AML-193 (cell line): Measurements from ENCODE around the gene HBA2.
"Not testable (repeated sequence)": the region's sequence is repeated elsewhere in the genome, so short reads cannot be mapped to it uniquely, and the experiment has no call there.

ENCODE experiments used
- DNase-seq, 2 experiments: peaks; one replicate each; lab custom pipeline; 2025; lab: John Stamatoyannopoulos, UW

The HBA2 gene

DNA sequence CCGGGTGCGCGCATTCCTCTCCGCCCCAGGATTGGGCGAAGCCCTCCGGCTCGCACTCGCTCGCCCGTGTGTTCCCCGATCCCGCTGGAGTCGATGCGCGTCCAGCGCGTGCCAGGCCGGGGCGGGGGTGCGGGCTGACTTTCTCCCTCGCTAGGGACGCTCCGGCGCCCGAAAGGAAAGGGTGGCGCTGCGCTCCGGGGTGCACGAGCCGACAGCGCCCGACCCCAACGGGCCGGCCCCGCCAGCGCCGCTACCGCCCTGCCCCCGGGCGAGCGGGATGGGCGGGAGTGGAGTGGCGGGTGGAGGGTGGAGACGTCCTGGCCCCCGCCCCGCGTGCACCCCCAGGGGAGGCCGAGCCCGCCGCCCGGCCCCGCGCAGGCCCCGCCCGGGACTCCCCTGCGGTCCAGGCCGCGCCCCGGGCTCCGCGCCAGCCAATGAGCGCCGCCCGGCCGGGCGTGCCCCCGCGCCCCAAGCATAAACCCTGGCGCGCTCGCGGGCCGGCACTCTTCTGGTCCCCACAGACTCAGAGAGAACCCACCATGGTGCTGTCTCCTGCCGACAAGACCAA lies at the start of gene HBA2:
TSS of gene HBA2 (plus strand) at position 503 of the 568 bp plus-strand sequence. CDS start at position 540, 37 bp downstream.
- not testable (repeated sequence) for DNase-seq

DNA sequence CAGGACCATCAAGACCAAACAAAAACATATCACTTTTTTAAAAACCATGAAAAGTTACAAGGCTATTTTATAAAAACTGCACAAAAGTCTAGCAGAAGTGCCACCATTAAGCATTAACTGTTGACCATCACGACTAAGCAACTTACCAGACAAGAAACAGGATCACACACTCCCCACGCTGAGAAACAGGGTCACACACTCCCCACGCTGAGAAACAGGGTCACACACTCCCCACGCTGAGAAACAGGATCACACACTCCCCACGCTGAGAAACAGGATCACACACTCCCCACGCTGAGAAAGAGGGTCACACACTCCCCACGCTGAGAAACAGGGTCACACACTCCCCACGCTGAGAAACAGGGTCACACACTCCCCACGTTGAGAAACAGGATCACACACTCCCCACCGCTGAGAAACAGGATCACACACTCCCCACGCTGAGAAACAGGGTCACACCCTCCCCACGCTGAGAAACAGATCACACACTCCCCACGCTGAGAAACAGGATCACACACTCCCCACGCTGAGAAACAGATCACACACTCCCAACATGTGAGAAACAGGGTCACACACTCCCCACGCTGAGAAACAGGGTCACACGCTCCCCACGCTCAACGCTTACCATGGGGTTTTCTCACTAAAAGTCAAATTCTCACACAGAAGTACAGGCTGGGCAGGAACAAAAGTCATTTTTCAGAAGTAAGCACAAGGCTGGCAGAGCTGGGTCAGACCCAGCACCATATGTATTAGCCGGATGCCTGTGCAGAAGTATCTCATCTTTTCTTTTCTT lies 48.9 kb upstream of the HBA2 start:
- DNase-seq, result not testable (repeated sequence)

DNA sequence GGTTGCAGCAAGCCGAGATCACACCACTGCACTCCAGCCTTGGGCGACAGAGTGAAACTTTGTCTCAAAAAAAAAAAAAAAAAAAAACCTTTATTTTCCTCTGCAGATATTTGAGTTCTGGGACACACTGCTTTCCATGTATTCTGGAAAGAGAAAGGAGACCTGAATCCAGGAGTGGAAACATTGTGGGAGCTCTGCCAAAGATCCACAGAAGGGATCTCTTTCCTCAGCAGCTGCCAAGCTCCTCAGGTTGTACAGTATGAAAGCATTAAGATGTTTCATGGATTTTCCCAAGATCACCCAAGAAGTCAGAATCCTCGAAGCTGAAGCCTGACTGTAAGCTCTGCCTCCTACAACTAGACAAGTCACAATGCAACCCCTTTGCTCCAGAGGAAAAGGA lies 47.7 kb upstream of the HBA2 start:
- no peak for DNase-seq

DNA sequence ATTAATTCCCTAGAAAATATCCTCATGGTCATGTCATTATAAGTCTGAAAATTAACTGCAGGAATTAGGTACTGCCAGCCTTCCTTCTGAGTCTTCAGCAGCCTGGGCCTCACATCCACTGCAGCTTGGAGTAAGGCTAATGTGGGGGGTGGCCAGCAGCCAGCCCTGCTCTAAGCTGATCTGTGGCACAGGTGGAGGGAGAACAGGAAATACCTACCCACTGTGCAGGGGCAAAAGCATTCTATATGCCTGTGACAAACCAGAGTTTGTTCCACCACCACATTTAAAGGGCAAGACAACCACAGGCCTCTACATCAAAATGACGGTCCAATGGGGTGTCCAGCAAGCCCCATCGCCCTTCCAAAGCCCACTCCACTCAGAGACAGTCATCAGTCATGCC lies 43.6 kb upstream of the HBA2 start:
- DNase-seq, result no peak

DNA sequence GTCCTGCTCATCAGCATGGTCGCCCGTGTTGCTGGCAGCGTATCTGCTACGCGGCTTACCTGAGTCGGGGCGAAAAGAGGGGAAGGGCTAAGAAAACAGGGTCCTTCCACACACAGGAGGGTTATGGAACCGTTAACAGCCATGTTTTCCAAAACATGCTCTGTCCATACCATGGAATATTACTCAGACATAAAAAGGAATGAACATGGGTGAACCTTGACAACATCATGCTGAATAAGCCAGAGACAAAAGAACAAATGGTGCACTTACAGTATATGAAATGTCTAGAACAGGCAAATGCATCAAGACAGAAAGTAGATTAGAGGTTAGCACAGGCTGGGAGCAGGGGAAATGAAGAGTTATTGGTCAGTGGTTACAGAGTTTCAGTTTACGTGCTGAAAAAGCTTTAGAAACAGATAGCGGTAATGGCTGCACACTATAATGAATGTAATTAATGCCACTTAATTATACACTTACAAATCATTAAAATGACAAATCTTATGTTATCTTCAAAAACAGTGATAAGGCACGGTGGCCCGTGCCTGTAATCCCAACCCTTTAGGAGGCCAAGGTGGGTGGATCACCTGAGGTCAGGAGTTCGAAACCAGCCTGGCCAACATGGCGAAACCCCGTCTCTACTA lies 42.0 kb upstream of the HBA2 start:
- no peak for DNase-seq

DNA sequence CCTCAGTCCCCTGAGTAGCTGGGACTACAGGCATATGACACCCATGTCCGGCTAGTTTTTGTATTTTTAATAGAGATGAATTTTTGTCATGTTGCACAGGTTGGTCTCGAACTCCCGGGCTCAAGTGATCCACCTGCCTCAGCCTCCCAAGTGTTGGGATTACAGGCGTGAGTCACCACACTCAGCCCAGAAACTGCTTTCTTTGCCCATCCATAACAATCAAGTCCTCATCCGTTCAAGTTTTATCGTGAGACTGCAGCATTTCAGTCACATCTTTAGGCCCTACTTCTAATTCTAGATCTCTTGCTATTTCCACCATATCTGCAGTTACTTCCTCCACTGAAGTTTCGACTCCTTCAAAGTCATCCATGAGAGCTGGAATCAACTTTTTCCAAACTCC lies 40.6 kb upstream of the HBA2 start:
- no peak for DNase-seq

DNA sequence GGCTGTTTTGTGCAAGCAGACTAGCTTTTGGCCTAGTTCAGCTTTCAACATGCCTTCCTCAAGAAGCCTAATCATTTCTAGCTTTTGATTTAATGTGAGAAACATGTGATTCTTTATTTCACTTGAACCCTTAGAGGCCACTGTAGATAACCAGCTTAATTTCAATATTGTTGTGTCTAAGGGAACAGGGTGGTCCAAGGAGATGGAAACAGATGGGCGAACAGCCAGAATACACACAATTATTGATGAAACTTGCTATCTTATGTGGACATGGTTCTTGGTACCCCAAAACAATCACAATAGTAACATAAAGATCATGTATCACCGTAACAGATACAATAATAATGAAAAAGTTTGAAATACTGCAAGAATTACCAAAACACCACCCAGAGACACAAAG lies 39.0 kb upstream of the HBA2 start:
- DNase-seq, result no peak

DNA sequence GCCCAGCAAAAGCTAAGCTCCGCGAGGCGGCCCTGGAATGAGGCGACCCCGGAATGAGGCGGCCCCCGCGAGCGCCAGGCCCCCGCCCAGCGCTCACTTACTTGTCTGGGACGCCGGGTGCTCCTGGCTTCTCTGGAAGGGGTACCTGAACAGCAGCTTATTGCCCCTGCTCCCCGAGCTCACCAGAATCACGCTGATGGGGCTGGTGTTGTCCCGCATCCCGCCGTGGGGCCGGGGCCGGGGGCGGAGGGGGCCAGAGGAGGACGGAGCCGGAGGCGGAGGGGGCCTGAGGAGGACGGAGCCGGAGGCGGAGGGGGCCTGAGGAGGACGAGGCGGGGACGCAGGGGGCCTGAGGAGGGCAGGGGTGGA lies 34.6 kb upstream of the HBA2 start:
- DNase-seq, result no peak

DNA sequence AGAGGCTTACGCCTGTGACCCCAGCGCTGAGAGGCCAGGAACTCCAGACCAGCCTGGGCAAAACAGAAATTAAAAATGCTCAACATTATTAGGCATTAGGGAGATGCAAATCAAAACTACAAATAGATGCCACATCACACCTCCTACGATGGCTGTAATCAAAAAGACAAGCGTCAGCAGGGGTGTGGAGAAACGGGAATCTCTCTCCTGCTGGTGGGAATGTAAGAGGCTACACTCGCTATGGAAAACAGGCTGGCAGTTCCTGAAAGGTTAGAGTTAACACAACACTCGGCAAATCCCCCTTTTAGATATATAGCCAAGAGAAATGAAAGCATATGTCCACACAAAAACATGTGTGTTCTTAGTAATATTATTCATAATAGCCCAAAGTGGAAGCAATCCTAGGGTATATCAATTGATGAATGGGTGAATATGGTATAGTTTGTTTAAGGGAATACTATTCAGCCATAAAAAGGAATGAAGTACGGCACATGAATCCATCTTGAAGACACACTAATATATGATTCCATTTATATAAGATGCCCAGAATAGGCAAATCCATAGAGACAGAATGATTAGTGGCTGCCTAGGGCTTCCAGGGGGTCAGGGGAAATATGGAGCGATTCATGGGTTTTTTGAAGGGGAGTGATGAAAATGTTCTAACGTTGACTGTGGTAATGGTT lies 32.4 kb upstream of the HBA2 start:
- no peak for DNase-seq

DNA sequence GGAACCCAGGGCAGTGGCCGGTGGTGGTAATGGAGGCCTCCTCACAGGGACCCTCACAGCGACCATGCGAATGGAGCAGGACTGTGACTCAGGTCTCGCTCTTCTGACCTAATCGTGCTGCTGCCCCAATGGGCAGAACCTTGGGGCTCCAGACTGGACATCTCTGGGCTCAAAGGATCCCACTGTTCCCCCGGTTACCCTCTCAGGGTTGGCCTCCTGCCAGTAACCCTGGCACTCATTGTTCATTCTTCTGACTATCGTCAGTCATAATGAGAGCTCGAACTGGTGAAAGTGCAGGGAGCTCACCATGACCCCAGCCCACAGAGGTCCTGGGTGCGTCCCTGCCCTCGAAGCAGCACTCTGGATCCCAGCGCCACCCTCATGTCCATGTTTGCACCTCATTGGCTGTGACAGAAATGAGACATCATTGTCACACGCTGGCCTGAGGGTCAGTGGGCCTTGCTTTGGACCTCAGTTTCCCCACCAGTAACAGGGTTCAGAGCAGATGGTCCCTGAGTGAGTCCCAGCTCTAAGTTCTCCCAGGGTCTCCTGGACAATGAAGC lies 30.2 kb upstream of the HBA2 start:
- DNase-seq, result no peak

DNA sequence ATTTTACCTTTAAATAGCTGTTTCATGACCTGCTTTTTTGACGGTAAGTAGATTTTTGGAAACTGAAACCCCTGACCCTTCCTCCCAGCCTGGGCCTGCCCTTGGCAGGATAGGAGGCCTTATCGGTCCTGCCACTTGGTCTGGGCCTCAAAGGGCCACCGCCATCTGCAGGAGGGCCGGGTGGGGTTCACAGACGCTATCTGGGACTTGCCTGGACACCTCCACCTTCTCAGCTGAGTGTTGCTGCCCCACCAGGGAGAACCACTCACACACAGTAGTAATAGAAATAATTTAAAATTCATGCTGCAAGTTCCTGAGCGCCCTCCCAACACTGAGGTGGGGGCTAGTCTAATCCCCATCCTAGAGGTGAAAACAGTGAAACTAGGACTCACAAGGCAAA lies 29.6 kb upstream of the HBA2 start:
- no peak for DNase-seq

DNA sequence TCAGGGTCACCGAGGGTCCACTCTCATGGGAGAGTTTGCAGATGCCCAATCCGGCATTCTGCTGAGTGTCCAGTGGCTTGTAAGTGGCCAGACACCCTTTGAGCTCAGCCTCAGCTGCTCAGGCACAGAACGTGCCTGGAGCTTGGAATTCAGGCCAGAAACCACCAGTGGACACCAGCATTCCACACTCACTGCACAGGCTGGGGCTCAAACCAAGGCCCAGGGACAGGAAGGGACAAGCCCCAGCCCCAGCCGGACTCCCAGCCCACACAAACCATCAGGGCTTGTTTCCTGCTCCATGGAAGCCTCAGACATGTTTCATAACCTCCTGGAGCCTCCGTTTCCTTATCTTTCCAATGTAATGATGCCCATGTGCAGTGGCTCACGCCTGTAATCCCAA lies 29.2 kb upstream of the HBA2 start:
- DNase-seq, result no peak

DNA sequence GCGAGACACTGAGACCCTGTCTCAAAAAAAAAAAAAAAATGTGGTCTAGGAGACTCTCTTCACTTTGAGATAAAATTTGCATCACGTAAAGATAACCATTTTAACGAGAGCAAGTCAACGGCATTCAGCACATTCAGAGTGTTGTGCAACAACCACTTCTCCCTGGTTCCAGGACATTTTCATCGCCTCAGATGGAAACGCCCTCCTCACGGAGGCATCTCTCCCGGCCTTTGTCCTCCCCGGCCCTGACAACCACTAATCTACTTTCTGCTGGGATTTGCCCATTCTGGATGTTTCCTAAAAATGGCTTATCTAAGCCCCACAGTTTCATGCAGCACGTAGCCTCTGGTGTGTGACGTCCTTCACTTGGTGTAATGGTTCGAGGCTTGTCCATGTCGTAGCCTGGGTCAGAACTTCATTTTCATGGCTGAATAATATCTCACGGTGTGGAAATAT lies 27.9 kb upstream of the HBA2 start:
- no peak for DNase-seq

DNA sequence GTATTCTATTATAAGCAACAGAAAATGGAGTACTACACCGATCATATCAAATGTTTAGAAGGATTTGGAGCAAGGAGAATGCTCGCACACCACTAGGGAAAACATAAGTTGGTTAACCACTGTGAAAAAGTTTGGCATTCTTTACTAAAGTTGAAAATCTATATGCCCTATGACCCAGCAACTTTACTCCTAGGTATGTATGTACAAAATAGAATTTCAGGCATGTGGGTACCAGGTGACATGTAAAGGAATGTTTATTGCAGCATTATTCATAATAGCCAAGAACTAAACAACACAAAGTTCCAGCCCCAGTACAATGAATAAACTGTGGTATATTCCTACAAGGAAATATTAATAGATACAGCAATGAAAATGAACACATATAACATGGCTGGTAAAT lies 26.0 kb upstream of the HBA2 start:
- DNase-seq, result no peak

DNA sequence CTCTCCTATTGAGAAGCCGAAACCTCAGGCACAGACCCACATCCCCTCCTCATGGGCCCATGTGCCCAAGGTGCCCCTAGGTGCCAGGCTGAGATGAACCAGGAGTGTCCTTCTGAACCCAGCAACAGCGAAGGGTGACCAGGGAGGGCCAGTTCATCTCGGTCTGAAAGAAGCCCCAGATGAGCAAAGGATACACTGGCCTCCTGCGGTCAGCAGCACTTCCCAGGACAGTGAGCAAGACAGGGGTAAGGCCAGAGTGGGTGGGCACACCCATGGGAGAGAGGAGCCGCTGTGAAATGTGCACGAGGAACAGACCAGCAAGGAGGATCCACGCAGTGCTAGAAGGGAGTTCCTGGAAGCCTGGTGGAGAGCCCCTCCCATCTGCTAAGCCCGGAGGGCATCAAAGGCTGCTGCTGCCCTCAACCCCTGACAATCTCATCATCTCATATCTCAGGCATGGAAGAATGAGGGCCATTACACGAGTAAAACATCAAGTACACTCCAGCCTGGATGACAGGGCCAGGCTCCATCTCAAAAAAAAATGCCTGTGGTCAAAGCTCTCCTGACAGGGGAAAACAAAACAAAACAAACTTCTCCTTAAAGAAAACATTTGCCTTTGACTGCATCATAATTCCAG lies 23.5 kb upstream of the HBA2 start:
- no peak for DNase-seq

DNA sequence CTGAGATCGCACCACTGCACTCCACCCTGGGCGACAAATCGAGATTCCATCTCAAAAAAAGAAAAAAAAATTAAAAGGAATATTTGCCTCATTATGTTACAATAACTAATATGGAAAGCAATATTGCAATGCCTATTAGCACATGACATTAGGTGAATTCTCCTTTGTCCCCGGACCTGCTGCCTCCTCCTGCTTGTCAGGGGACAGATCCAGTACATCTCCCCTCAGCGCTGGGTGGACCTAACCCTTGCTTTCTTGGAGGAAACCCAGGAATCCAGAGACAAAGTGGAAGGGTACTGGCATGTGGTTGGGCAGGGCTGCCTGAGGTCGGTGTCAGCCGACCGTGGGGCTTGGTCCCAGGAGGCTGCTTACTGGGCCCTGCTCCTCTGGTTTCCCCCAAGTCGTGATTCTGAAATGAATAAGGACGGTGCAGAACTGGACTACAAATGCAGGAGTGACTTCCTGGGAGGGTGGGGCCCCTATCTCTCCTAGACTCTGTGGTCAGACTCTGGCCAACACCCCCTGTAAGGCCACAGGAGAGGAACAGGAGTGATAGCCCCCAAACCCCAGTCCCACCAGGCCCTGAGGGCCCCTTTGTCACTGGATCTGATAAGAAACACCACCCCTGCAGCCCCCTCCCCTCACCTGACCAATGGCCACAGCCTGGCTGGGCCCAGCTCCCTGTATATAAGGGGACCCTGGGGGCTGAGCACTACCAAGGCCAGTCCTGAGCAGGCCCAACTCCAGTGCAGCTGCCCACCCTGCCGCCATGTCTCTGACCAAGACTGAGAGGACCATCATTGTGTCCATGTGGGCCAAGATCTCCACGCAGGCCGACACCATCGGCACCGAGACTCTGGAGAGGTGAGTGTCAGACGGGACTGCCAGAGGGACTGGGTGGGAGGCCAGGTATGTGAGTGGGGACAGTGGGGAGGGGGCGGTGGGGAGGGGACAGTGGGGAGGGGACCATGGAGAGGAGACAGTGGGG lies 20.2 kb upstream of the HBA2 start, which contains the start of gene HBZ:
TSS of gene HBZ (plus strand) at position 504 of the 988 bp plus-strand sequence. CDS start at position 770, 266 bp downstream.
- DNase-seq, result no peak

DNA sequence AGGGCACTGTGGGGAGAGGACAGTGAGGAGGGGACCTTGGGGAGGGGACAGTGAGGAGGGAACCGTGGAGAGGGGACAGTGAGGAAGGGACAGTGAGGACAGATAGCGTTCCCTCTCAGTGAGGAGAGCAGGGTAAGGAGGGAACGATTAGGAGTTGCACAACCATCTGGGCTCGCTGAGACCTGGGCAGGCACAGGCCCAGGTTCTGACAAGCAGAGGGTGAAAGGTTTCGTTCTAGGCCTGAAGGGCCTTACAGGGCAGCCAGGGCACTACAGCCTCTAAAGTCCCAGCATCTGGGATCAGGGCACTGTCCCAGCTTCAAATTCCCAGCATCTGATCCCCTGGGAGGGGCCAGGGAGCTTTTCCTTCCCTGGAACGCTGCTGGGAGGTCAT lies 19.6 kb upstream of the HBA2 start:
- DNase-seq, result not testable (repeated sequence)

DNA sequence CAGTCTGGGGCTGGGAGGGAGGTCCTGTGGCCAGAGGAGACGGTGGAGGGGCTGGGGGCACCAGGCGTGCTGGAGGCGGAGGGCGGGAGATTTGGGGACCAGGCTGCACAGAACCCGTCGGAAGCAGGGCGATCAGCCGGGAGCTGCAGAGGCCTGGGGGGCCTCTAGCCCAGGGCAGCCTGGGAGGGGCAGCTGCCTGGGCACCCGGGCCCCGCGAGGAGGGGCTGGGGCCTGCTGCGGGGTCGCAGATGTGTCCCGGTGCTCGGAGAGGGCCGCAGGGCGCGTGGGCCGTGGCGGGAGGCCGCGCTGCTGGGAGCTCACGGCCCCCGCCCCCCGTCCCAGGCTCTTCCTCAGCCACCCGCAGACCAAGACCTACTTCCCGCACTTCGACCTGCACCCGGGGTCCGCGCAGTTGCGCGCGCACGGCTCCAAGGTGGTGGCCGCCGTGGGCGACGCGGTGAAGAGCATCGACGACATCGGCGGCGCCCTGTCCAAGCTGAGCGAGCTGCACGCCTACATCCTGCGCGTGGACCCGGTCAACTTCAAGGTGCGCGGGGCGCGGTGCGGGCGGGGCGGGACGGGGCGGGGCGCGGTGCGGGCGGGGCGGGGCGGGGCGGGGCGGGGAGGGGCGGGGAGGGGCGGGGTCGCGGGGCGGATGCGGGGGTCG lies 19.0 kb upstream of the HBA2 start:
- not testable (repeated sequence) for DNase-seq

DNA sequence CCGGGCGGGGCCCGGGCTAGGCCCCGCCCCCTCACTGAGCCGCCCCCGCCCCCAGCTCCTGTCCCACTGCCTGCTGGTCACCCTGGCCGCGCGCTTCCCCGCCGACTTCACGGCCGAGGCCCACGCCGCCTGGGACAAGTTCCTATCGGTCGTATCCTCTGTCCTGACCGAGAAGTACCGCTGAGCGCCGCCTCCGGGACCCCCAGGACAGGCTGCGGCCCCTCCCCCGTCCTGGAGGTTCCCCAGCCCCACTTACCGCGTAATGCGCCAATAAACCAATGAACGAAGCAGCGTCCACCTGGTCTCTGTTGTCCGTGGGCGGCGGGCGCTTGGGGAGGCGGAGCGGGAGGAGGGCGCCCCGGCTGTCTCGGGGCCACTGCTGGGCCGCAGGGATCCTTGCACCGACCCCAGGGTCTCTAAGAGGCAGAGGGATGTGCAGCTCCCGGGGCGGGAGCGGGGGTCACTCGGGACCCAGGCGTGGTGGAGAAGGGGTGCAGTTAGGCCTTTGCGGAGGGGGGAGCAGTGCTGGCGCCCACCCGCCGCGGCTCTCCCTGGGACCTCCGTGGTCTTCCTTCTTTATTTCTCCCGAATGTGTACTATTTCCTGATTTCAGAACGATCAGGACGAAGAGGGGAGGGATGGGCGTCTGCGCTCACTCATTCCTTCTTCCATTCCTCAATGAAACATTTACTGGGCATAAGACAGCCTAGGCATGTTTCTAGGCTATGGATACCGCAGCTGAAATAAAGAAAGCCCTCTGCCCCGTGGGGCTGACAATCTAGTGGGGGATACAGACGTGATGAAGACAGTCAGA lies 18.3 kb upstream of the HBA2 start:
- no peak for DNase-seq
